ENCODE results near the gene ATF5.
A peak's percentile ranks its signal among the peaks of the same experiment; 100 is the strongest.
"Not testable (repeated sequence)": the region's sequence is repeated elsewhere in the genome, so short reads cannot be mapped to it uniquely, and the experiment has no call there.

ATF5 gene

DNA sequence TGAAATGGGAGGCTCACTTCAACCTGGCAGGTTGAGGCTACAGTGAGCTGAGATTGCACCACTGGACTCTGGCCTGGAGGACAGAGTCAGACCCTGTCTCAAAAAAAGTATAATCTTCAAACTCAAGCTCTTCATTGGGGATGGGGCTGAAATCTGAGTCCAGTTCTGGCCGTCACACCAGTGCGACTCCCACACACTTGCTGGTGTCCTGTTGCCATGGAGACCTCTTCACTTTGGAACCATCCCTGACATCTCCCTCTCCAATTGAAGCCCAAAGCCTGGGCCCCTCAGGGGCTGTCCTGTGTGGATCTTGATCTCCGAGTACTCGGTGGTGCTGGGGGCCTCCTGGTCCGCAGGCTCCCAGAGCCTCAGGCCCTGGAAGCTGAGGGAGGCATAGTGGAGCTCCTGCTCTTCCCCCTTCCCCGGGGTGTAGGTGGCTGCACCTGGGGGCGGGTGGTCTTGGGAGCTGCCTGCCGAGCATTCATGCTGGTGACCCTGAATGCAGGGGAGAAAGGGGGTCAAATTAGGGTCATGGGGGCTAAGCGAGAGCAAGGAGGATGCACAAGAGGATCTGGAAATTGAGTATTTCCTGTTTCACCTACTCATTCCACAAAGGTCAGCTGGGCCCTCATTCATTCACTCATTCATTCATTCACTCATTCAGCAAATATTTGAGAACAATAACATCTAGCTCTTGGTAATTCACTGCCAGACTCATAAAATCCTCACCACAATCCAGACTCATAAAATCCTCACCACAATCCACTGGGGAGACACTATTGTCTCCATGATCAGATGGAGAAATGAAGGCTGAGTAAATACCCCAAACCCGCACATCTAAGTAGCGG, 21.0 kb downstream of the ATF5 start:
- DNase-seq (ENCODE audit: low read depth), result no peak

DNA sequence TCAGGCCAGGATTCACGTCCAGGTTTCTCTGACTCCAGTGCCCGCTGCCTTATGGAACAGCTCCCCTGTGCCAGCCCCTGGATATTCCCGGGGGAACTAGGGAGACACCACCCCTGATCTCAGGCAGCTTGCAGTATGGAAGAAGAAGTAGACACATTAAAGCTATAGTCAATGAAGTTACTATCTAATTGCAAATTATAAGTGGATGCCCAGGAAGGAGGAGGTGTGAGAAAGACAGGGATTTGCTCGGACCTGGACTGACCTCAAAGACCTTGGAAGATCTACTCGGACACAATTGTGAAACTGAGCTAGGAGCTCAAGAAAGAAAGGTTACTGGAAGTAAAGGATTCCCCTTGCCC, 21.6 kb downstream of the ATF5 start:
- DNase-seq (ENCODE audit: low read depth), result no peak

- DNase-seq (ENCODE audit: low read depth), result no peak
These were observed 22.0 kb downstream of the ATF5 start for GRCh38 chr19:49950956-49951526.

GRCh38 chr19:49951806-49952478, 22.9 kb downstream of the ATF5 start:
- no peak for DNase-seq (ENCODE audit: low read depth)

- DNase-seq (ENCODE audit: low read depth), result peak; percentile 80
These were observed 23.5 kb downstream of the ATF5 start for GRCh38 chr19:49952479-49952836.

GRCh38 chr19:49952906-49953305, 23.9 kb downstream of the ATF5 start:
- DNase-seq (ENCODE audit: low read depth), result no peak

DNA sequence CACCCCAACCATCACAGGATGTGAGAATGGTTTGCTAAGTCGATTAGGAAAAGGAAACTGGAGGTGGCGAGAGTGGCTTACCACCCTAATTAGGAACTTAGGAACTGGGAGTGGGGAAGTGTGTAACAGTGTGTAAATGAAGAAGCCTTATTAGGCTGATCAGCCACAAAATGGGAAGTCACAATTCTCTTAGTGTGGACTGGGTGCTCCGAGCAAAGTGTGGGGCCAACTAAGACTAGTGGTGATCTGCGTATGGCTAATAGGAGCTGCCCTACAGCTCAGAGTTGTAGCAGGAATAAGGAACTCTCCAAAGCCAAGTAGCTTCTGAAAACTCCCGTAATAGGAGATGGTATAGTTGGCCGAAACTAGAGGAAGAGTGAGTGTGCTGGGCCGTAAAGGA, 24.4 kb downstream of the ATF5 start:
- peak; percentile 18 for DNase-seq (ENCODE audit: low read depth)

DNA sequence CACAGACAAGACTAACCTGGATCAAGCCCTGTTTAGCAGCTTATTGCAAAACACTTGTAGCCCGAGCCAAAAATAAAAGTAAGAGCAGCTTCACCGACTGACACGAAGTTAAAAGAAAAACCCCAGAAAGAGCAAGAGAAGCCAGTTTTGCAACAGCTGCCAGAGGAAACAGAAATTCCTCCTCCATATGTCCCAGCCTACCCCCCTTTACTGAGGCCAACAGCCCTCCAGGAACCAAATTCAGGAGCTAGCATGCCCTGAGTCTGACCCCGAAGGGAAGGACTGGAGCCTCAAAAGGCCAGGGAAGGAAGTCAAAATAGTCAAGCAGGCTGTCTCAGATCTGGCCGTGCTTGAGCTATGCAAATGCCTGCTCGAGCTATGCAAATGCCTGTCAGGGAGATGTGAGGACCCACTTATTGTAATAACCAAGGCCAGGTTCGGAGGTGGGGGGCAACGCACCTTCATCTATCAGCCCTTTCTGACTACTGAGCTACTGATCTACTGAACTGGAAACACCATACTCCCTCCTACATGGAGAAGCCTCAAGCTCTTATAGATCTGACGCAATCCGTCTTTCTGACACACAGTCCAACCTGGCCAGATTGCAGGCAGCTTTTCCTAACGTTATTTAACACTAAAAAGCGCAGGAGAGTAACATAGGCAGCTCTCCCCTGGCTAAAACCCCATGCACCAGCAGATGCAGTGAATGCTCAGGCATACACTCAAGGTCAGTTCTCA, 25.3 kb downstream of the ATF5 start:
- peak; percentile 81 for DNase-seq (ENCODE audit: low read depth)

- peak; percentile 23 for DNase-seq (ENCODE audit: low read depth)
These were observed 25.9 kb downstream of the ATF5 start for GRCh38 chr19:49954933-49955332.

- DNase-seq (ENCODE audit: low read depth), result no peak
These were observed 27.1 kb downstream of the ATF5 start for GRCh38 chr19:49956115-49956495.

DNA sequence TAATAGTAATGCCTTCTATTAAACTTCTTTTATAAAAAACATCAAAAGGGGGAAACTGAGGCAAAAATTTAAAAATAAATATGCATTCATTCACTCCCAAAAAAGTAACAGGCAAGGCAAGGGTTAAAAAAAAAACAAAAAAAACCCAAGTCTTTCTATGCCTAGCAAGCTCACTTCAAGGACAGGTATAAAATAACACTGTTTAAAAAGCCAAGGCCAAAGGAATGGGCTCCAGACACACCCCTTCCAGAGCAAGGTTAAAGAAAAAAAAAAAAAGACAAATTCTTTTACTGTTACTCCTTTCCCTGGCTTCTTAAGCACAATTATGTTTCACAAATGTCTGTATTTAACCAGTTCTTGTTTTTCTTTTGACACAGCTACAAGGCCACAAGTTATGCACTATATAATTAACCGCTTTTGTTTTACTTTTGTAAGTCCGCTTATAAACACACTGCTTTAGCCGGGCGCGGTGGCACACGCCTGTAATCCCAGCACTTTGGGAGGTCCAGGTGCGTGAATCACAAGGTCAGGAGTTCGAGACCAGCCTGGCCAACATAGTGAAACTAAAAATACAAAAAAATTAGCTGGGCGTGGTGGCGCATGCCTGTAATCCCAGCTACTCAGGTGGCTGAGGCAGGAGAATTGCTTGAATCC, 28.4 kb downstream of the ATF5 start:
- peak; percentile 38 for DNase-seq (ENCODE audit: low read depth)

- not testable (repeated sequence) for DNase-seq (ENCODE audit: low read depth)
These were observed 29.1 kb downstream of the ATF5 start for GRCh38 chr19:49958144-49958543.

GRCh38 chr19:49958596-49958995, 29.6 kb downstream of the ATF5 start:
- DNase-seq (ENCODE audit: low read depth), result not testable (repeated sequence)

DNA sequence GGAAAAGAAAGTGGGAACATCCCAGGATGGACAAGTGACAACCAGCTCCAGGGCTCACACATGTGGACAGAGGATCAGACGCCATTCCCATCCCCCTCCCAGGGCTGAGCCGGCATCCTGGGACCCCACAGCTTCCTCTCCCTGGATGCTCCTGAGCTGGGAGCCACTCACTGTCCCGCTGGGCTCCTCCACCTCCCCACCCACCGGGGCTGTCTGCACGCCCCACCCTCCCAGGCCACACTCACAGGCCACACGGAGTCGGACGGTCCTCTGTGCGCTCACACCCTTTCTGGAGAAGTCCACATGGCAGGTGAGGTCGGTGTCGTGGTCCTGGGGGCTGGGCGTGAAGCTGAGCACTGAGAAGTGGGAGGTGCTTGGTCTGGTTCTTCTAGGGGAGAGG, 30.9 kb downstream of the ATF5 start:
- DNase-seq (ENCODE audit: low read depth), result not testable (repeated sequence)

DNA sequence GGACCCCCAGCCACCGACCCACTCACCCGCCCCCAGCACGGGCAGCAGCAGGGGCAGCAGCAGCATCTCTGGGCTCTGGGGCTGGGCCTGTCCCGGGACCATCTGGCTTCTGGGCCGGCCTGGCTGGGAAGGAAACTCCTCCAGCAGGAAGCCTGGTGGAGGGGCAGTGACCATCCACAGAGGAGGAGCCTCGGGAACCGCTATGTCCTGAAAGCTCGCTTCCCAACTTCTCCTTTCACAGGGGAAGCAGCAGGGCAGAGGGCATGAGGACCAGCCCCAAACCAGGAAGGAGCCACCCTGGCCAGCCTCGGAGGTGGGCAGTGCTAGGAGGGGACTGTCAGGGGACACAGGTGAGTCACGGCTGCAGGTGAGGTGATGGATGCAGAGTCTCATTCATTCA, 32.0 kb downstream of the ATF5 start, which contains the start of gene SIGLEC11:
Gene SIGLEC11 (minus strand): TSS at position 193 of the 400 bp plus-strand sequence. CDS start 91 bp downstream, at position 102.
- not testable (repeated sequence) for DNase-seq (ENCODE audit: low read depth)

GRCh38 chr19:49968279-49968922, 39.4 kb downstream of the ATF5 start:
- DNase-seq (ENCODE audit: low read depth), result peak; percentile 21

DNA sequence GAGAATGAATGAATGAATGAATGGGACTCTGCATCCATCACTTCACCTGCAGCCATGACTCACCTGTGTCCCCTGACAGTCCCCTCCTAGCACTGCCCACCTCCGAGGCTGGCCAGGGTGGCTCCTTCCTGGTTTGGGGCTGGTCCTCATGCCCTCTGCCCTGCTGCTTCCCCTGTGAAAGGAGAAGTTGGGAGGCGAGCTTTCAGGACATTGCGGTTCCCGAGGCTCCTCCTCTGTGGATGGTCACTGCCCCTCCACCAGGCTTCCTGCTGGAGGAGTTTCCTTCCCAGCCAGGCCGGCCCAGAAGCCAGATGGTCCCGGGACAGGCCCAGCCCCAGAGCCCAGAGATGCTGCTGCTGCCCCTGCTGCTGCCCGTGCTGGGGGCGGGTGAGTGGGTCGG, 40.4 kb downstream of the ATF5 start:
- not testable (repeated sequence) for DNase-seq (ENCODE audit: low read depth)

- DNase-seq (ENCODE audit: low read depth), result no peak
These were observed 43.0 kb downstream of the ATF5 start for GRCh38 chr19:49971991-49972411.

DNA sequence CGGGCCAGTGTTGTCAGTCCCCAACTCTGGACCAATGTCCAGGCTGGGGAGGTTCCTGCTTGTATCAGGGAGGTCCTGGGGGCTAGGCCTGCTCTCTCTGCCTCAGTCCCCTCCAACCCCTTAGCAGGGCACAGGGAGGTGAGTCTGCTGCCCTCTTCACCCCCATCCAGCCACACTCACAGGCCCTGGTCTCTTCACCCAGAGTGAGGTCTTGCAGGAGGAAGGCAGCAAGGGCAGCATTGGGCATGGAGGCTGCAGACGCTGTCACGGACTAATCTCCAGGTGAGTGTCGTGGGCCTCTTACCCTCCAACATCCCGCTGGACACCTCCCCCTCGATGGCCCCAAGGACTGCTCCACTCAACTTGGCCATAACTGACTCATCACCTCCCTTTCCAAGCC, 43.8 kb downstream of the ATF5 start:
- DNase-seq (ENCODE audit: low read depth), result no peak

GRCh38 chr19:49973987-49974386, 45.0 kb downstream of the ATF5 start:
- DNase-seq (ENCODE audit: low read depth), result no peak

DNA sequence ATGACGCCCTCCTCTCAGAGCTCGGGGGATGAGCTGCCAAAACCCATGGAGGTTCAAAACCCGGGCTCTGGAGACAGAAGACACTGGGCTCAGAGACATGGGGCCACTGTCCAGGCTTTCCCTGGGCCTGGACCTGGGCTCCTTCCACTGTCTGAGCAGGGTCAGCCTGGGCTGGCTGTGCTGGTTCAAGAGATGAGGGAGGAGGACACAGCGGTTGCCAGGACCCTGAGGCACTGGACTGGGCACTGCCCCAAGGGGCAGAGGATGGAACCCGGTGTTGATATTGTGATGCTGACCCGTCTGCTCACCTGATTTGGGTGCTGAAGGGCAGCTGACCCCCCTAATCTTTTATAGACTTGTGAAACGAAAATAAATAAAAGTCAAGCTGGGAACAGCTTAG, 46.0 kb downstream of the ATF5 start:
- no peak for DNase-seq (ENCODE audit: low read depth)
